Superior temporal gyrus (tissue), 1 donor: ENCODE measurements around the gene SLC37A2.
"Not testable (repeated sequence)": the region's sequence is repeated elsewhere in the genome, so short reads cannot be mapped to it uniquely, and the experiment has no call there.

Experiments
- DNase-seq: peaks from one replicate; pipeline ENCODE4 v3.0.0-alpha.2; 2016; ENCODE audit errors: extremely low spot score

The SLC37A2 gene

GRCh38 chr11:125084057-125084416 lies 20.9 kb downstream of the SLC37A2 start:
- no peak for DNase-seq

DNA sequence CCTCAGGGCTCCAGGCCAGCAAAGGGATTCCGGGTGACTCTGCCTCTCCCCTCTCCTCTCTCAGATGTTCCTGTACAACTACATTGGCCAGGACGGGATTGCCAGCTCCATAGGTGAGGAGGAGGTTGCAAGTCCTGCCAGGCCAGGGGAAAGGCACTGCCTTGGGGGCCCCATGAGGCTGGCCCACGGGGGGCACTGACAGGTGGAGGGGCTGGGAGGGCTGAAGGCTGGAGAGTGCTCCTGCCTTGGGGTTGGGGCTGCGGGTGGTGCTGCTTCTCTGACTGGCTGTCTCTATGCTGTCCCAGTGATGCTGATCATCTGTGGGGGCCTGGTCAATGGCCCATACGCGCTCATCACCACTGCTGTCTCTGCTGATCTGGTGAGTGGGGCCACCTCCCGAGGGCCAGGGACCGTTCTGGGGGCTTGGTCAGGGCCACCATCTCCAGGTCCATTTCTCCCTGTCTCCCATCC lies 21.7 kb downstream of the SLC37A2 start:
- DNase-seq = no peak

- no peak for DNase-seq
Observed at GRCh38 chr11:125085301-125086081, 22.4 kb downstream of the SLC37A2 start.

DNA sequence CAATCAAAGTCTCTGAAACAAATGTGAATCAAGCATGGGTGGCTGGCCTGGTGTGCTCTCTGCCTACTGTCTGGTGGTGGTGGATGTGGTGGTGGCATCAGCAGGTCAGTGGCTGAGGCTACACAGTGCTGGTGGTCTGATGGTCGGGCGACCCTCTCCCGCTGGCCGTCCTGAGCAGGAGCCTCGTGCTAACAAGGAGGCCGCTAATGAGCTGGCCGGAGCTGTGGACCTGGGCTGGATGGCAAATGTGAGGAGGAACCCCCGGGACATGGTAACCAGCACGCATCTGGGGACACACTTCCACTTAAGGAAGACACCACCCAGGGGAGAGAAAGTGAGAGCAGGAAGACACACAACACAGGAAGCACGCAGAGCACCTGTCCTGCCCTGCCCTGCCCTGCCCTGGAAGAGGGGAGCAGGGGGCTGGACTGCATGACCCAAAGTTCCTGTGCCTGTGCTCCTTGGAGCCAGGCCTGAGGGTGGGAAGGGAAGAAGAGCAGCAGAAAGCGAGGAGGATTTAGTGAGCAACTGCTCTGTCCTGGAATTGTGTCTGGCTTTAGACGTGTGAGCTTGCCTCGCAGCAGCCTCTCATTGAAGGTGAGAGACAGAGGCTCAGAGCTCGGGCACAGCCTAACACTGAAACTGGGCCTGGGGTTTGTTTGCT lies 23.7 kb downstream of the SLC37A2 start:
- no peak for DNase-seq

DNA sequence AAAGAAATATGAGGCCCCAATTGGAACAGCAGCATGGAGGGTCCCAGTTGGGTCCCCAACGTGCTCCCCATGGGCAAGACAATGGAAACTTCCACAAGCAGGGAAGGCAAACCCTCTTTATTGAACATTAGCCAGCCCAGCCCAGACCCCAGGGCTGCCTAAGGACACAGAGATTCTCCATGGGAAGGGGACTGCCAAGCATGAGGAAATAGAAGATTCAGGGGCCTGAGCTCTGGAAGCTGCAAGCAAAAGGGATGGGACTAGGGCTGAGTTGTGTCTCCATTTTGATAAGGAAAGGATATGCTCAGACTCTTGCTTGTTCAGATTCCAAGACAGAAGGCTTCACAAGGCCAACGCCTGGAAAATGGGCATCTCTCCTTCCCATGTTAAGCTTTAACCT lies 25.0 kb downstream of the SLC37A2 start:
- DNase-seq = no peak

DNA sequence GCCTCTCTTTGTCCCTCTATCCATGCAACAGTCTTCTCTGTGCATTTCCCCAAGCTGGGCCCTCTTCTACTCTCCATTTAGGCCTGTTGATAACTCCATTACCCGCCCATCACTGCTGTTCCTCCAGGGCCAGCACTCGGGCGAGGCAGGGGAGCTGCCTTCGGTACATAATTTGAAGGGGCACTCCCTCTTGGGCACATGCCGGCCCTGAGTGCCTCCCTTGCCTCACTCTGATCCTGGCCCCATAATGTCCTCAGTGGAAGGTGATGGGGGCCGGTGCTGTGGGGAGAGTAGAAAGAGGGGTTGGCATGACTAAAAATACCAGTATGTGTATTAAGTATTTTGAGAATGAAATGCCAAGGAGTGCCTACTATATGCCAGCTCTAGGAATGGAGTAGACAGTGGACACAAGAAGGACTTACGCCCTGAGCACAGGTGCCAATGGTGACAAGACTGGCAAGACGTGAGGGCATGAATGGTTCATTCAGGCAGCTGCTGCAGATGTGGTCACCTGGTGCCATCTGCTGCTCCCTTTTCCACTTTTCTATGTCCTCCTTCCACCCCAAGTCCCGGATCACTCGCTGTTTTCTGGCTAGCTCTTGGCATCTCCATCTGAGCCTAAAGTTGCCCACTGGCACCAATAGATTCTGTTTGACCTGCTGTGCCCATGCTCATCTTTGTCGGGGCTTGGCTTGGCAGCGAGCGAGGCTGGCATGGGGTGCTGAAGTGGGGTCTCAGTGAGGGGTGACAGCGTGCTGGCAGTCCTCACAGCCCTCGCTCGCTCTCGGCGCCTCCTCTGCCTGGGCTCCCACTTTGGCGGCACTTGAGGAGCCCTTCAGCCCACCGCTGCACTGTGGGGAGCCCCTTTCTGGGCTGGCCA lies 25.7 kb downstream of the SLC37A2 start:
- no peak for DNase-seq

- not testable (repeated sequence) for DNase-seq
Observed at GRCh38 chr11:125089481-125089880, 26.4 kb downstream of the SLC37A2 start.

GRCh38 chr11:125090151-125090550 lies 27.0 kb downstream of the SLC37A2 start:
- not testable (repeated sequence) for DNase-seq

GRCh38 chr11:125090816-125091215 lies 27.7 kb downstream of the SLC37A2 start:
- no peak for DNase-seq

DNA sequence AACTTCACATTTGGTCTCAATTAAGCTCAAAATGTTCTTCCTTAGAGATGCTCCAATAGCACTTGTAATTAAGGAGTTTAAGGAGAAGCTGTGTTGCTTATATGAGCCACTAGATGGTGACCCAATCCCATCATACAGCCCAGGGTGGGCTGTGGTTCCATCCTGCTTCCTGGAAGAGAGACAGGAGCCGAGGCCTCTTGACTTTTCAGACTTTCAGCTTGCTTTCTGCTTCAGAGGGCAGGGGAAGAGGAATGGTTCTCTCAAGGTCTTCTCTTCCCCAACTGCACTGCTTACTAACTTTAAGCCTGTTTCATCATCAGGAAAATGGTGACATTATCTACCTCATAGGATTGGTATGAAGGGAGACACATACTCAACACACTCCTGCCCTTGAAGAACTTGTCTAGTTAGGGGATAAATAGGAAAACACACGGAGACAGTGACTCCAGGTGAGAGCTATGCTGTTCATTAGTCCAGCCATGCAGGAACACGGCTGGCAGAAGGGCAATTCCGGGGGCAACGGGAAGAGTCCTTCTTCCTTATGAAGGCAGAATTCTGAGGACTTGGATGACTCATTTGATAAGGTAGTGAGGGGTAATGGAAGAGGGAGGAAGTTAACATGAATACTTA lies 28.3 kb downstream of the SLC37A2 start:
- DNase-seq = peak; percentile 75

DNA sequence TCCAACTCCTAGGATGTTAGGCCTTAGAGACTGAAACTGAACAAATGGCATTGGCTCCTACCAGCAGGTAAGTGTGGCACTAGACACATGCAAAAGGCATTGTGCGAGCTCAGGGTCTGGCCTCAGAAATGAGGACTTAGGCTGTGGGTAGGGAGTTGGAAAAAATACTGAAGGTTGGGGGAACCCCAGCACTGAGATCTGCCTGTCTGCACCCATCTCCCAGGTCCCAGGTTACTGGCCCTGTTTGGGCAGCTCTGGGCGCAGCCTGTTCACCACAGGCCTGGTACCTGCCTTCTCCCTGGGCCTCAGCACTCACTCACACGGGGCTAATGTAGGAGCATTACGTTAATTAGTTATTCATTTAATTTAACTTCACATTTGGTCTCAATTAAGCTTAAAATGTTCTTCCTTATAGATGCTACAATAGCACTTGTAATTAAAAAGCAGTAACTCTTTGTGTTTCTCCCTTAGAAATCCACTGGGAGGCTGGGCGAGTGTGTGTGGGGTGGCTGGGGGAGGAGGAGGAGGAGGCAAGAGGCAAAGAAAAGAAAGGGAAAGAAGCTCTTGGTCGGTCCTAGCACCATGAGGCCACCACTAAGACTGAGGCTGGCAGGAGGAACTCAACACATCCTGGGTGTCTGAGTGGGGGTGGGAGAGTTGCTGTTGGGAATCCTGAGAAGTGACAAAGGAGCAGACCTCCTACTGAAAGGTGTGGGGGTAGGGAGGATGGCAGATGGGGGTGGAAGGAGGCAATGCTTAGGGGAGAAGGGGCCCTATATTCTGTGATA lies 29.0 kb downstream of the SLC37A2 start:
- no peak for DNase-seq

DNA sequence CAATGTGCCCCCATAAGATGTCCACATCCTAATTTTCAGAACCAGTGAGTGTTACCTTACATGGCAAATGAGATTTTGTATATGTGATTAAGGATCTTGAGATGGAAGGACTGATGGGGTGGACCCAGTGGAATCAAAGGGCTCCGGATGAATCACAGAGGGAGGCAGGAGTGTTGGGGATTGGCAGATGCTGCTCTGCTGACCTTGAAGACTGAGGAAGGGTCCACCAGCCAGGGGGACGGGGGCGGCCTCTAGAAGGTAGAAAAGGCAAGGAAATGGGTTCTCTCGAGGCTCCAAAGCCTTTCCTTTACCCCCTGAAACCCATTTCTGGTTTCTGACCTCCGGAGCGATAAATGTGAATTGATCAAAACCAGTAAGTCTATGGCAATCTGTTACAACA lies 29.6 kb downstream of the SLC37A2 start:
- no peak for DNase-seq

GRCh38 chr11:125093502-125093901 lies 30.4 kb downstream of the SLC37A2 start:
- DNase-seq = no peak

- no peak for DNase-seq
Observed at GRCh38 chr11:125094731-125095130, 31.6 kb downstream of the SLC37A2 start.

- DNase-seq = no peak
Observed at GRCh38 chr11:125100136-125100535, 37.0 kb downstream of the SLC37A2 start.

DNA sequence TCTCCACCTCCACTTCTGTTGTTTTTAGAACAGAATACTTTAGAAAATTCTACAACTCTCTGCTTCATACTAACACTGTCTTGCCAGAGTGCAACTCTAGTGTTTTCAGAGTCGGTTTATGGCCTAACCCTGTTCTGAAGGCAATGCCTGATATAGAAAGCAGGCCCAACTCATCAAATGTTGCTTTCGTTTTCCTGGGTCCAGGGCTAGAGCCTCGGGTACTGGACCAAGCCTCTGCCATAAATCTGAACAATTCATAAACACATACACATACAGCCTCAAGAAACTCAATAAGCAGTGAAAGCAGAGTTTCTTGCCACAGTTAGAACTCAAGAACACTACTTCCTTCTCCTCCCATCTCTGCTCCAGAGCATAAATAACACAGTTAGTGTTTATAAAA lies 38.5 kb downstream of the SLC37A2 start:
- no peak for DNase-seq

DNA sequence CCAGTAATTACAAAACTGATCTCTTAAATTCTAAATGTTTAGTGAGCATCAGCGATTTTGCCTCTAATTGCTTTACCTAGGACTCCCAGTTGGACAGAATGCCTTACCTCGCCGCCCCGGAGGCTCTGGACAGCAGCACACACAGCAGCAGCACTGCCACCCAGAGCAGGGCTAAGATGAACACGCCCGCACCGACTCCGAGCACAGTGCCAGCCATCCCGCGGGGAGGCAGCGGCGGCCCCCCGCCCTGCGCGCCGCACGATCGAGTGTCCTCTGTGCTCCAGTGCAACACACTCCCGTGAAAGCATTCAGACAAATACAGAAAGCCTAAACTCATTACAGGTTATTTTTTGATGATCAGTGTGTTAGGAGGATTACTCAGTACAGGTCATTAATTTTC lies 38.9 kb downstream of the SLC37A2 start:
- no peak for DNase-seq

GRCh38 chr11:125102510-125102909 lies 39.4 kb downstream of the SLC37A2 start:
- DNase-seq = no peak

GRCh38 chr11:125105926-125106325 lies 42.8 kb downstream of the SLC37A2 start:
- no peak for DNase-seq

DNA sequence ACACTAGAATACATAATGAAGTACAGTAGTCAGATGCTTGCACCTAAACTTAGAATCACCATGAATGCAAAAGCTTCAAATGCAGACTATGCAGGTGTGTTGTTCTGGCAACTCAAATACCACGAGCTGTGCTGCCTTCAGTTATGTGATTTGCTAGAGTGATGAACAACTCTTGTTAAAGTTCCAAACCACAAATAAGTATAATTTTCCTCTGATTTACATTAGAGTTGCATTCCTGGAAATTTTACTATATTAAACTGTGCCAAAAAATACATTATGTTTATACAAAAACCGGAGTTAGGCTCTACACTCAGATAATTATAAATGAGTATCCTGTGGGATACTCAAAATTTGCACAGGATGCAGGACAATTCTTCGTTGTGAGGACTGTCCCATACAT lies 45.4 kb downstream of the SLC37A2 start:
- no peak for DNase-seq

DNA sequence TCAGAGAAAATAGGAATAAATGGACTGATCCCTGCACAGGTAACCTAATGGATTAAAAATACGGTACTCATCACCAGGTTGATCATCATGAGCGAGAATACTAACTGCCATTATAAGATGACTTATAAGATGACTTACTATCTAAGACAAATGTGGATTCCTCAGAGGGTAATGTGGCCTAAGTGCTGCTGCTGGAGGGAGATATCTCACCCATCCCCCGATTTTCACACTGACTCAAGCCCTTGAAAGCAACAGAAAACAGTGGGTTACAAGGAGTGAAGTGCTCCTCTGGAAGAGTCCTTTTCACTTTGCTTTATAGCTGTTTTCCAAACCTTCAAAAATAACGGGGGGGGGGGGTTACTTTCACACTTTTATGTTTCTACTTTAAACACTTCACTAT lies 47.4 kb downstream of the SLC37A2 start:
- DNase-seq = no peak
